A673 (cell line): ENCODE data around the gene TDRD3. TPM values are rescaled to one million over a fixed set of nuclear protein-coding genes. Genes with fewer than 3 reads are reported as not detected.

ENCODE experiments used
- BruUV-seq: library from RNA; stranded (reverse); fragments of 400-500 nt; replicated peaks from 2 replicates; lab custom pipeline; 2021; lab: Mats Ljungman, UMichigan
- CTCF ChIA-PET: fragments of 300-600 bp; sonication (Branson Sonifier 250); formaldehyde crosslinking; loops from one replicate; lab custom pipeline; 2022; ENCODE audit warnings: antibody characterized with exemption; lab: Charles Lee
- POLR2A ChIA-PET: fragments of 300-600 bp; sonication (Branson Sonifier 250); formaldehyde crosslinking; loops from one replicate; lab custom pipeline; 2022; ENCODE audit warnings: antibody characterized with exemption; ENCODE audit not compliant: low non-redundant PET; lab: Charles Lee
- DNase-seq: peaks from one replicate; pipeline ENCODE4 v3.0.0-alpha.2; 2015; ENCODE audit warnings: low spot score
- H3K27ac ChIP-seq: fragments of 200-600 bp; sonication (generic); 2 replicates; pipeline ENCODE4 v1.5.1; 2016; ENCODE audit warnings: mixed run types, low read depth, mild to moderate bottlenecking, mixed read lengths, antibody characterized with exemption, low read length; ENCODE audit not compliant: poor library complexity, severe bottlenecking
- H3K27me3 ChIP-seq: fragments of 200-600 bp; sonication (generic); replicated peaks from 2 replicates; pipeline ENCODE4 v1.6.1; 2017; ENCODE audit warnings: mixed run types, low read depth, mild to moderate bottlenecking, mixed read lengths, antibody characterized with exemption, low read length; ENCODE audit not compliant: insufficient read depth, poor library complexity
- H3K36me3 ChIP-seq: fragments of 200-600 bp; sonication (generic); 2 replicates; pipeline ENCODE4 v1.6.1; 2016; ENCODE audit warnings: mixed run types, mild to moderate bottlenecking, mixed read lengths, antibody characterized with exemption, low read length; ENCODE audit not compliant: insufficient read depth, poor library complexity, severe bottlenecking
- H3K4me1 ChIP-seq: fragments of 200-600 bp; sonication (generic); 2 replicates; pipeline ENCODE4 v1.6.1; 2017; ENCODE audit warnings: mixed run types, mild to moderate bottlenecking, mixed read lengths, antibody characterized with exemption, low read length; ENCODE audit not compliant: insufficient read depth, poor library complexity, severe bottlenecking
- H3K4me3 ChIP-seq: fragments of 200-600 bp; sonication (generic); 2 replicates; pipeline ENCODE4 v1.5.1; 2016; ENCODE audit warnings: low read depth, mixed run types, mild to moderate bottlenecking, mixed read lengths, low read length; ENCODE audit not compliant: poor library complexity, severe bottlenecking
- H3K9me3 ChIP-seq: fragments of 200-600 bp; sonication (generic); 2 replicates; pipeline ENCODE4 v1.6.1; 2016; ENCODE audit warnings: mixed run types, low read depth, mild to moderate bottlenecking, mixed read lengths, antibody characterized with exemption, low read length; ENCODE audit not compliant: poor library complexity, severe bottlenecking
- CTCF ChIP-seq: fragments of 300-800, 200-600 bp; sonication (generic); conservative IDR thresholded peaks from 2 replicates; pipeline ENCODE4 v1.5.1; 2017; ENCODE audit warnings: low read depth, mild to moderate bottlenecking, antibody characterized with exemption, low read length, moderate library complexity, mixed read lengths
- EZH2 ChIP-seq: fragments of 200-600 bp; sonication (generic); IDR thresholded peaks from 2 replicates; pipeline ENCODE4 v1.6.1; 2017; ENCODE audit warnings: borderline replicate concordance, low read depth, mild to moderate bottlenecking, mixed read lengths, antibody characterized with exemption, low read length; ENCODE audit not compliant: poor library complexity, severe bottlenecking
- intact Hi-C: fragments of 100-400 bp; cut with micrococcal nuclease; formaldehyde crosslinking; loops from one replicate; pipeline ENCODE4 v1.10.0; 2022; ENCODE audit not compliant: unreplicated experiment
- total RNA-seq: library from RNA; stranded (reverse); gene quantifications from 2 replicates; pipeline ENCODE4 v1.2.3, GENCODE V29; 2021

Gene TDRD3
- total RNA-seq, 1 experiment from 2014 or later: 30.7 TPM

- BruUV-seq: no TSS peak
- Histone ChIP-seq H3K27ac (no peak overlapping the region), H3K9me3 (no peaks in the 10 kb centered on the region), H3K4me3 (no peak overlapping the region), H3K36me3 (no peaks in the 10 kb centered on the region), H3K4me1 (peaks cover under 1% of the 10 kb centered on the region), H3K27me3 (no peaks in the 10 kb centered on the region)
- ChIA-PET POLR2A (no interaction called here), CTCF (no interaction called here)
- TF ChIP-seq CTCF: no peak
- no peak for TF ChIP-seq EZH2
- intact Hi-C loops: no loop called here
- DNase-seq: no peak
Measured at GRCh38 chr13:60355056-60355455, 42.0 kb upstream of the TDRD3 start.

GRCh38 chr13:60356970-60357369 is 40.0 kb upstream of the TDRD3 start:
- Histone ChIP-seq H3K36me3 (no peaks in the 10 kb centered on the region), H3K9me3 (no peaks in the 10 kb centered on the region), H3K4me3 (no peak overlapping the region), H3K27ac (no peak overlapping the region), H3K4me1 (peaks cover 7% of the 10 kb centered on the region), H3K27me3 (no peaks in the 10 kb centered on the region)
- intact Hi-C loops: no loop called here
- BruUV-seq: no TSS peak
- CTCF ChIA-PET: no interaction called here
- no peak for DNase-seq
- POLR2A ChIA-PET: no interaction called here
- TF ChIP-seq EZH2 (no peak), CTCF (no peak)

GRCh38 chr13:60358453-60358852 is 38.6 kb upstream of the TDRD3 start:
- POLR2A ChIA-PET: no interaction called here
- intact Hi-C loops: no loop called here

More at GRCh38 chr13:60358453-60358852, 38.6 kb upstream of the TDRD3 start:
- CTCF ChIA-PET: no interaction called here
- Histone ChIP-seq H3K9me3 (no peaks in the 10 kb centered on the region), H3K27me3 (no peaks in the 10 kb centered on the region), H3K4me1 (peaks cover 22% of the 10 kb centered on the region), H3K36me3 (no peaks in the 10 kb centered on the region), H3K27ac (no peak overlapping the region), H3K4me3 (no peak overlapping the region)
- no peak for DNase-seq
- TF ChIP-seq EZH2 (no peak), CTCF (no peak)
- no TSS peak for BruUV-seq
